ENCODE data around the gene BCCIP. TPM values are rescaled to one million over a fixed set of nuclear protein-coding genes. Genes with fewer than 3 reads are reported as not detected.

Gene BCCIP
- total RNA-seq, 2 donors from 2014 or later, result 37.5 to 38.8 TPM

GRCh38 chr10:125836746-125837145 lies 13.4 kb downstream of the BCCIP start:
- intact Hi-C loops (cut with DNase I), result no loop called here
- DNase-seq (ENCODE audit: low spot score), result no peak

- intact Hi-C loops (cut with DNase I), result no loop called here
- DNase-seq (ENCODE audit: low spot score), result no peak
These were observed 15.6 kb downstream of the BCCIP start for GRCh38 chr10:125838802-125839575.

DNA sequence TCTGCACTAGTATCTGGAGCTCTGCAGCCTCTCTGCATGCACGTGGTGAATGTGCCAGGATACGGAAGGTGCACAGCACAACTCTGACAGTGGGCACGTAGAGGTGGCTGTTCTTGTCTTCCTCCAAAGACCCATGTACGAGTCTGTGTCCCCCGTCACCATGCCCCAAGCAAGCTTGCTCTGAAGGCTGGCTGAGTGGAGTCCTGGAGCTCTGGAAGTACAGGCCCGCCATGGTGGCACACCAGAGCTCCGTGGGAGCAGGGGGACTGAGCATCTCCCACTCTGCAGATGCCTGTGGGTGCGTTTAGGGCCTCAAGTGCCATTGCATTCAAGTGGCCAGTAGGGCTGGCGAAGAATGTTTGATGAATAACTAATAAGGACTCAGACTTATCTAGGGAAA lies 17.1 kb downstream of the BCCIP start:
- intact Hi-C loops (cut with DNase I), result no loop called here
- DNase-seq (ENCODE audit: low spot score), result no peak

DNA sequence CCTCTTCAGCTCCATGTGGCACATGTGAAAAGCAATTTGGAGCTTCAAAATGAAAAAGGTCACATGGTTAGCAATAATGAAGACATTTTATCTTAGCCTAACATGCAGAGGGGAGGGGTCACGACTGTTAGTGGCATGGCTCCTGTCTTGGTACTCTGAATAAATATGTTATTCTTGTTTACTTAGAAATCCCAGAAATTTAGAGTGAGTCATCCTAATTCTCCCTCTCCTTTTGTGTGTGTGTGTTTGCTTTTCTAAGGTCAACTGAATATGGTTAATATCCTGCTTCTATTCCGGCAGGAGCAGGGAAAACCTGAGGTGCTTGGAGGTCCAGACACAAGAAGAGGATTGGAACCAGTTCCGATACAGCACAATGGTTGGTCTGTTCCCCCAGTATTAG lies 17.6 kb downstream of the BCCIP start:
- intact Hi-C loops (cut with DNase I), result no loop called here

DNA sequence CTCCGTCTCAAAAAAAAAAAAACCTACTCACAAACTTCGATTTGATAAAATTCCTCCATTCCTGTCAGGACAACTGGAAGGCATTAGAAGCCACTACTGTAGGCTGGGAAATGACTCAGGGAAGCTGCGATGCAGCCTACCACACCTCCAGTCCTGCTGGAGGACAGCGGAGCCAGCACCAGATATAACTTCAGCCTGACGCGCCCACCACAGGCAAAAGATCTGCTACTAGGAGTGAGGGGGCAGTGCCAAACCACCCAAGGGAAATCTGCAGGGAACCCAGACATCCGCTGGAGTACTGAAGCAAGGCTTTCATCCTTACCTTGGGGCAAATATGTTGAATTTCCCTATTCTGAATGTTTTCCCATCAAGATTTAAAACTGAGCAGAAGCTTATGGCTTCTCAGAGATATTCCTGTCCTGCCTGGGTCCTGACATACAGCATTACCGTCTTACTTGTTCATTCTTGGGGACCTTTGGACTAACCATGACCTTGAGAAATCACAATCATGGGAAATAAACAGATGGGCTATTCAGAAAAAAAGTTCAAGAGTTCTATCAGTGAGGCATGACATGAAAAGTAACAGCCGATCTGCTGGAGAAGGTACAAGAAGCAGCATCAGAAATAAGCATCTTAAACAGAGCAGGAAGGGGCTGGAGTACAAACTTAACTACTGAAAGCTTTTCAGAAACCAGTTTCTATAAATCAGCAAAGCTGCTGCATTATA lies 20.4 kb downstream of the BCCIP start:
- no peak for DNase-seq (ENCODE audit: low spot score)
- intact Hi-C loops (cut with DNase I), result no loop called here

More for the DNA sequence above, 17.6 kb downstream of the BCCIP start:
- DNase-seq (ENCODE audit: low spot score), result no peak

GRCh38 chr10:125844751-125845221 lies 21.4 kb downstream of the BCCIP start:
- intact Hi-C loops (cut with DNase I), result no loop called here
- no peak for DNase-seq (ENCODE audit: low spot score)

DNA sequence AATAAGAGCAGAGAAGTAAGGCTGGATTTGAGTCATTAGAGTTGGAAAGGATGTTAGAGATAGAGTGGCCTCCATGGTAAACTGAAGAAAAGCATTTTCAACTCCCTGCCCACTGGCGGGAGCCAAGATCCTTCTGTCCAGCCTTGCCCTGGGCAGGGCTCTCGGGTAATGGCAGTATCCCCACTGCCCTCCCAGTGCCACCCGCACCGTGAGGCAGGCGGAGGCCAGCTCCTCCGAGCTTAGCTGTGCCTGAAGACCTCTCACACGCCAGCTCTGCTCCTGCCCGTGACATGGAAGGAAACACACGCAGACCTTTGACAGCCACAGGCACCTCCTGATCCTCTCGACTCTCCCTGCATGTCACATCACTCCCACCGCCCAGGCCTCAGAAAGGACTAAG lies 22.3 kb downstream of the BCCIP start:
- intact Hi-C loops (cut with DNase I), result no loop called here
- no peak for DNase-seq (ENCODE audit: low spot score)

DNA sequence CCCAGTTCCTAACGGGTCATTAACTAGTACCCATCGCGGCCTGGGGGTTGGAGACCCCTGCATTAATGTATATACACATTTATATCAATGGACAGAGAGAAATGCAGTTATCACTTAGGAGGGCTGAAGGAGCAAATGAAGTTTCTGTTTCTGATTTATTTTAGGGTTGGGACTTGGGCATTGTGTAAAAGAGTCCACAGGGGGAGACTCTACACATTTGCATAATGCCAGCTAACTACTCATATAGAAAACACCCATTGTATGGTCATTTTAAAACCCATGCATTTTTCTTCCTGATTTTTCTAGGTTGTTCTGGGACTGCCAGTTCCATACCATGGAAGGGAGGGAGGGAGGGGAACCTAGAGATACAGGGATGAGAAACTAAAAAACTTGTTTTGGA lies 23.5 kb downstream of the BCCIP start:
- intact Hi-C loops (cut with DNase I), result no loop called here
- DNase-seq (ENCODE audit: low spot score), result no peak

DNA sequence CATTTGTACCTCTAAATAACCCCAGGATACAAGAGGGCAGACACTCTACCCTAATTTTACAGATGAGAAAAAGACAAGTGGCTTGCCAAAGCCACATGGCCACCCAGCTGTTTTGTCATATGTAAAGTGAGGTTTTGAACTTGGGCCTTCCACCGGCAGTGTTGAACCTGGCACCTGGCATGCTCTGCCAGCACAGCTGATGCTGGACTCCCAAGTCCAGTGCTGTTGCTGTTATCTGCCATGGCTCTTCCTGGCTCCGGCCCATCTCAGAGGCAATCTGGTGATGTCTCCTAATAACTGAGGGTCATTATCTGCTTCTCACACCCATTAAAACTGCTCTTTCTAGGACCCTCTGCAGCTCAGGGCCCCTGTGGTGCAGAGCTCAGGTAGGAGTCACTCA lies 25.0 kb downstream of the BCCIP start:
- intact Hi-C loops (cut with DNase I), result no loop called here
- DNase-seq (ENCODE audit: low spot score), result no peak

DNA sequence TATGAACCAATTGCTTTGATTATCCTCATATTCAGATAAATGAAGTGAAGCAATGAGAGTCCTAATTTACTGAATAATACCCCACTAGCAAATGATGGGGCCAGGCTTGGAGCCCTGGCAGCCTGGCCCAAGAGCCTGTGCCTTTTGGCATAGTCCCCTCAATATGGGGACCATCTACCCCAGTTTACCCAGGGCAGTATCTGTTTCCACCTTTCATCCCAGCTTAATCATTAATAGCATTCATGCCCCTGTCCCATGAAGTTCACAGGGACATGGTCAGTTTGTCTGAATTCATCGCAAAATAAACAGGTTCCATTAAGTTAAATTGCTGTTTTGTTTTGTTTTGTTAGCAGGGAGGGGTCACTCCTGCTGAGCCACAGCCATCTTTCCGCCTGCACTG lies 25.5 kb downstream of the BCCIP start:
- intact Hi-C loops (cut with DNase I), result no loop called here
- DNase-seq (ENCODE audit: low spot score), result no peak

DNA sequence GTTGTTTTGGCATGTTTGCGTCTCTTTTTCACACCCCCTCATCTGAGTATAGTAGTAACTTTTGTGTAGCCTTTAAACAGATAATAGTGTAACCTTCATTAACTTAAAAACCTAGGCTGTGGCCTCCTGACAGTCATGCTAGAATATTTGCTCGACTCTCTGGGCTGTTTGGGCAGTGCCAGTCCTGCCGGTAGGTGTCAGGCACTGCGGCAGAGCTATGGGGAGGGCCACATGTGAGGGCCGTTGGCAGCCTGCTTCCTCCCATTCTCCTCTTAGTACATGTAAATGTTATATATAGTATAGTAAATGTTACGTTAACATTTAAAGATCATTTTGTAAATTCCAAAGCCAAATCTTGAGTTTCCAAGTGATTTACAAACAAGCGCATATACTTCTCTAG lies 26.1 kb downstream of the BCCIP start:
- intact Hi-C loops (cut with DNase I), result no loop called here

DNA sequence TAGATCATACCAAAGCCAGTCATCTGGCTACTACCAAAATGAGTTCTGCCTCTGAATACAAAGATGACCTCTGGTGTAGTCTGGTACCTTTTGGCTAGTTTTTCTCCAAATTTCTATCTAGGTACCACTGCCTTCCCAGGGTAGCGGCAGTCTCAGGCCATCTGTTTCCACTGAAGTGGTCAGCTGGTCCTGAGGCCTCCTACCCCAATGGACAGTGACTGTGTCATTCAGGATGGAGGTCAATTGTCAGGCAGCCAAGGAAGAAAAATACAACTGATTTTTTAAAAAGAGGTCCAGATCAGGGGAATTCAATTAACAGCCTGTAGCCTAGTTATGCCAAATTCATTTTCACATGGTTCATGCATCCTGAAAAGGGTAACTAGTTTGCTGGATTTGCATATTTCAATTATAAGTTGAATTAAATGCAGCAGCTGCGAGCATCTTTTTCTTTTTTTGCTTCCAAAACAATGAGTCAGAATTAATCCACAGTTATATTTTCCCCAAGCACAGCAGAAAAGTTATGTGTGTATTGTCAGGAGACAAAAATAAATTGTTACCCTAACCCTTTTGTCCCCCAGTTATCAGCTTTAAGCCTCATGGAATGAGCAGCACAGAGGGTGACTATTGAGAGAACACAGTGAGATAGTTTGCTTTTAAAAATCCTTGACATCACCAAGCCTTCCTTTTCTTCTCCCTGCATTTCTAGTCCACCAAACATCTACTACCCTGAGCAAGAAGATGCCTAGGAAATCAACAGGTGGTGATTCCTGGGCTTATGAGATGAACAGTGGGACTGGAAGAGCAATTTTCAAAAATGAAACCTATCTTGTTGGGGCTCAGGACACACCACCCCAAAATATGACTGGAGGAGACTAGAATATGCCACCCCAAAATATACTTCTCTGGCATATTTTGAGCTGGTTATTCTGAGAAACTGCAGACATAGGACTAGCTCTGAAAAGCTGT lies 27.7 kb downstream of the BCCIP start:
- no peak for DNase-seq (ENCODE audit: low spot score)

More for the DNA sequence above, 26.1 kb downstream of the BCCIP start:
- DNase-seq (ENCODE audit: low spot score), result no peak

DNA sequence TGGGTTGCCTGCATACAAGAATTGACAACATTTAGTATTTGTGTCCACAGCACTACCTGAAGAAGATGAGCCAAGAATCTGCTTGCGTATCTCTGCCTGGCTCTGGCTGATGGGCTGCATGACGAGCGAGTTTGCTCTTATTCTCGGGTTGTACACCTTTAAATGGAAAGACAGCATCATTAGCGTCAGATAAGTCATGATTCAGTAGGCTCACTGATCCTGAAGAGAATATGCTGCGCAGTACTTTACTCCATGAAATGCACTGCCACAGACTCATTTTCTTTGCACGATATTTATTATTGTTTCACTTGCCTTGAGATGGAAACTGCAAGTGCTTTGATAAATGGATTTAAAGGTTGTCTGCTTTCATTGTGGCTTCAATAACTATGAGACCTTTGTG lies 29.1 kb downstream of the BCCIP start:
- DNase-seq (ENCODE audit: low spot score), result no peak
- intact Hi-C loops (cut with DNase I), result no loop called here

More for the DNA sequence above, 27.7 kb downstream of the BCCIP start:
- intact Hi-C loops (cut with DNase I), result no loop called here

- intact Hi-C loops (cut with DNase I), result no loop called here
- no peak for DNase-seq (ENCODE audit: low spot score)
These were observed 33.9 kb downstream of the BCCIP start for GRCh38 chr10:125857185-125857760.

DNA sequence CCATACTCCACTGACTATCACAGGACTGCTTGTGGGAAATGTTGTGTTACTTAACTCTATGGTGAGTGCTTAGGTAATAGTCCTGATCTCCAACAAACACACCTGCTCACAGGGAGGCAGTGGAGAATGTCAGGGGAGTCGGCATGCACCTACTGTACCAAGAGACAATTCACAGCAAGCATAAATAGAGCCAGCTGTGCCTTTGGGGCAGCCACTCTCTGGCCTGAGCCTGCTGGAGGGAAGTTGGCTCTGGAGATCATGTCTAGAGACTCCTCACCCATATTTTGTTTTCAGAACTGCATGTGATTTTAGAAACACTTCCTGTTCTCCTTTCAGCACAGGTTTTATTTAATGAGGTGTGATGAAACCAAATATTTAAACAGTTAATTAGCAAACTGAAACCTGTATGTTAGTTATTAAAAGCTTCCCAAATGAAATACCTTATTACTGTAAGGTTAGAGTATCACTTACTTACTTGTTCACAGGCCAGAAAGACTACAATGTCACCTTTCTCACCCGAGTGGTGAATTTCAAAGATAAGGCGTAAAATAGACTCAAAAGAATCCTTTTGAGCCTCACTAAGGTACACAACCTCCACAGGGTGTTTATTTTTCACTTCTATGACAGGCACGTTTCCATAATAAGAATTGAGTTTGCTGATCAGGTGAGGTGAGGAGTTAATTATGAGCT lies 35.9 kb downstream of the BCCIP start:
- intact Hi-C loops (cut with DNase I), result no loop called here

DNA sequence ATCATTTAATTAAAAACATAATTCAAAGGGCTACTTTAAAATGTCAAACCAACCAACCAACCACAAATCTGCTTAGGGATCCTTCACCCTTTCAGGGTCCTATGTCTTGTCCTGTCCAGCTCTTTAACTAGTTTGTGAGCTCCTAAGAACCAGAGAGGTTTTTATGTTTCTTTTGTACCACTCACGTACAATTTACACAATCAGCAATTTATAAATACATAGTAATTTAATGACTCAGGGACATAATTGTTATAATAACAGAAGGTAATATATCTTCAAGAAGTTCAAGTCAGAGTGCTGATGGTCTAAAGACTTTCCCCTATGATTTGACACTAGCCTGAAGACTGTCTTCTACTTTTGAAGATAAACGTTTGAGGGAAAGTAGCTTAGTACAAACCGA lies 41.8 kb downstream of the BCCIP start:
- no peak for DNase-seq (ENCODE audit: low spot score)
- intact Hi-C loops (cut with DNase I), result no loop called here

More for the DNA sequence above, 35.9 kb downstream of the BCCIP start:
- DNase-seq (ENCODE audit: low spot score), result no peak

- intact Hi-C loops (cut with DNase I), result no loop called here
These were observed 43.2 kb downstream of the BCCIP start for GRCh38 chr10:125866421-125867029.

DNA sequence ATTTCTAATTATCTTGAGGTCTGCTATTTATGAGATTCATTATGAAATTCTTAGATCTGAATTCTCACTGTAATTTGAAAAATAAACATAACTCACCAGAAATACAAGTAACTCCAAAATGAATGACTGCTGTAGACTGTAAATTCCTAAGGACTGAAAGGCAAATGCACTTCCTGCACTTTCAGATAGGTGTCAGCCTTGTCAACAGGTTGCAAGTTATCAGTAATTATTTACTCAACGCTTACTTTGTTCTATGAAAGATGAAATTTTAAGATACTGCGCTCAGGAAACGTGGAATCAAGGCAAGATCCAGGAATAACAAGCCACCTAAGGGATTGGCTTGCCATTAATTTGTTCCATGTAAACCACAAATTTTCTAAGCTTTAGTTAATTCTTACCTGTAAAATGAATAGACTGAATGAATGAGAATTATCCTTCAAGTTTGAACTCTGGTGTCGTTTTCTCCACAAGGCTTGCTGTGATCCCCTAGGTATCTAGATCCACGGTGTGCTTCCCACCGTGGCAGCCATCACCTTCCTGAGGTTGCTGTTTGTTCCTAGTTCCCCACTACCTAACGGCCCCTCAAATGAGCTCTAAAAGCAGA lies 45.1 kb downstream of the BCCIP start:
- intact Hi-C loops (cut with DNase I), result no loop called here
- no peak for DNase-seq (ENCODE audit: low spot score)

More at GRCh38 chr10:125866421-125867029, 43.2 kb downstream of the BCCIP start:
- no peak for DNase-seq (ENCODE audit: low spot score)

Data from posterior vena cava (tissue), 2 donors.